ENCODE data around the gene GPR137B. TPM values are rescaled to one million over a fixed set of nuclear protein-coding genes. Genes with fewer than 3 reads are reported as not detected.
A peak's percentile ranks its signal among the peaks of the same experiment; 100 is the strongest.

Gene GPR137B
- total and polyA plus RNA-seq, 7 donors: 0.60 to 1.9 (median 1.5) TPM

GRCh38 chr1:236240675-236241074 is 98.3 kb downstream of the GPR137B start:
- WGBS, 3 donors: 96 to 97% (median 97%) methylated on average over 3 of the region's 3 CpGs
- Histone ChIP-seq H3K36me3 (ENCODE audit: insufficient read depth in 1 of 2, low read depth in 1 of 2) (peaks cover 0 to 12% of the 10 kb centered on the region in 2 donors), H3K27ac (no peak overlapping the region), H3K4me3 (no peak overlapping the region), H3K9me3 (no peaks in the 10 kb centered on the region), H3K27me3 (ENCODE audit: insufficient read depth in 3 of 3, low read length in 2 of 3) (no peaks in the 10 kb centered on the region), H3K4me1 (no peaks in the 10 kb centered on the region)
- TF ChIP-seq, protein P1, sequence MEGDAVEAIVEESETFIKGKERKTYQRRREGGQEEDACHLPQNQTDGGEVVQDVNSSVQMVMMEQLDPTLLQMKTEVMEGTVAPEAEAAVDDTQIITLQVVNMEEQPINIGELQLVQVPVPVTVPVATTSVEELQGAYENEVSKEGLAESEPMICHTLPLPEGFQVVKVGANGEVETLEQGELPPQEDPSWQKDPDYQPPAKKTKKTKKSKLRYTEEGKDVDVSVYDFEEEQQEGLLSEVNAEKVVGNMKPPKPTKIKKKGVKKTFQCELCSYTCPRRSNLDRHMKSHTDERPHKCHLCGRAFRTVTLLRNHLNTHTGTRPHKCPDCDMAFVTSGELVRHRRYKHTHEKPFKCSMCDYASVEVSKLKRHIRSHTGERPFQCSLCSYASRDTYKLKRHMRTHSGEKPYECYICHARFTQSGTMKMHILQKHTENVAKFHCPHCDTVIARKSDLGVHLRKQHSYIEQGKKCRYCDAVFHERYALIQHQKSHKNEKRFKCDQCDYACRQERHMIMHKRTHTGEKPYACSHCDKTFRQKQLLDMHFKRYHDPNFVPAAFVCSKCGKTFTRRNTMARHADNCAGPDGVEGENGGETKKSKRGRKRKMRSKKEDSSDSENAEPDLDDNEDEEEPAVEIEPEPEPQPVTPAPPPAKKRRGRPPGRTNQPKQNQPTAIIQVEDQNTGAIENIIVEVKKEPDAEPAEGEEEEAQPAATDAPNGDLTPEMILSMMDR (IDR thresholded peaks at IDR 0.05): no peak
- DNase-seq (no peak), ATAC-seq (no peak)
- intact Hi-C loops (cut with DNase I): no loop called here

DNA sequence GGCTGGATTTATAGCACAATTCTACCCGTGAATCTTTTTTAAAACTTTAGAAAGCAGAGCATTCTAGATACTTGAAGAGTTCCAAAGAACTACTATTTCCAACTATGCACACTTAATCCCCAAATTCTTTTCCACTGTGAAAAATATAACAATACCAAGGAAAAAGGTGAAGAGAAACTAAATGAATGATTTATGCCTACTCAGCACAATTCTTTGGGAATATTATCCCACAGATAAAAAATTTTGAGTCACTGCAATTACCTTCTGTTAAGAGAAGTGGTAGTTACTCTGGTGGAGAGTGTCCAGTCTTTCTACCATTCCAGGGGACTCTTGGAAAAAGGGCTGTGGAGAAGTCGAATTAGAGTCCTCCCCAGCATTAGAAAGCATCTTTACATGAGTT is 100.2 kb downstream of the GPR137B start:
- Histone ChIP-seq H3K4me3 (no peak overlapping the region), H3K27ac (no peak overlapping the region), H3K36me3 (ENCODE audit: insufficient read depth in 1 of 2, low read depth in 1 of 2) (peaks cover 0 to 4% of the 10 kb centered on the region in 2 donors), H3K9me3 (no peaks in the 10 kb centered on the region), H3K27me3 (ENCODE audit: insufficient read depth in 3 of 3, low read length in 2 of 3) (no peaks in the 10 kb centered on the region), H3K4me1 (no peaks in the 10 kb centered on the region)
- no peak for DNase-seq
- no peak for ATAC-seq
- TF ChIP-seq, protein P1 (IDR thresholded peaks at IDR 0.05): no peak
- intact Hi-C loops (cut with DNase I): no loop called here
- WGBS, 3 donors: 86 to 91% (median 91%) methylated on average over 2 of the region's 2 CpGs

- no peaks in the 10 kb centered on the region for H3K9me3 ChIP-seq
- WGBS, 3 donors: 97 to 98% (median 98%) methylated on average over 3 of the region's 3 CpGs
- peaks cover 0 to 4% of the 10 kb centered on the region in 2 donors for H3K36me3 ChIP-seq (ENCODE audit: insufficient read depth in 1 of 2, low read depth in 1 of 2)
- DNase-seq (no peak), ATAC-seq (no peak)
- H3K4me3 ChIP-seq: no peak overlapping the region
- intact Hi-C loops (cut with DNase I): no loop called here
- TF ChIP-seq, protein P1 (IDR thresholded peaks at IDR 0.05): no peak
- no peak overlapping the region for H3K27ac ChIP-seq
- H3K27me3 ChIP-seq (ENCODE audit: insufficient read depth in 3 of 3, low read length in 2 of 3): no peaks in the 10 kb centered on the region
- peaks cover 8% of the 10 kb centered on the region for H3K4me1 ChIP-seq
These were observed 104.9 kb downstream of the GPR137B start for GRCh38 chr1:236247286-236247685.

DNA sequence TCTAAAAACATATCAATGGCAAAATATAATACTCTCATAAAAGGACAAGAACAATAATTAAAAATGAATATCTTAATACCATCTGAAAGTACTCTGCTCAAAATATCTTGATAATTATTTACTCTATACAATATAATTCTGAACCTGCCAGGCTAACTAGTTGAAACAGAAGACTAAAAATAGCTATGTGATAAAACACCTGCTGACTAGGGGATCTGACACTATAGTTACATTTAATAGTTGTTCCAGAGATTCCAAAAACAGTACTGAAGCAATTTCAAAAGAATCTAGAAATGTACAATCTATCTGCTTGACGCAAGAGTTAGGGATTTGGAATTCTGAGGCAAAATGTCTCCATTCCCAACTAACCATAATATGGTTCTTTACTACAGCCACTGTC is 109.2 kb downstream of the GPR137B start:
- Histone ChIP-seq H3K27ac (no peak overlapping the region), H3K9me3 (no peaks in the 10 kb centered on the region), H3K4me3 (no peak overlapping the region), H3K27me3 (ENCODE audit: insufficient read depth in 3 of 3, low read length in 2 of 3) (no peaks in the 10 kb centered on the region), H3K4me1 (peaks cover 8% of the 10 kb centered on the region), H3K36me3 (ENCODE audit: insufficient read depth in 1 of 2, low read depth in 1 of 2) (no peaks in the 10 kb centered on the region)
- DNase-seq: no peak
- WGBS, 3 donors: 26 to 52% (median 50%) methylated on average over 1 of the region's 1 CpG
- intact Hi-C loops (cut with DNase I): no loop called here
- TF ChIP-seq, protein P1 (IDR thresholded peaks at IDR 0.05): no peak
- ATAC-seq: peak in 3 of 4 donors; percentile 46 to 78 (median 48)

- Histone ChIP-seq H3K36me3 (ENCODE audit: insufficient read depth in 1 of 2, low read depth in 1 of 2) (no peaks in the 10 kb centered on the region), H3K4me3 (no peak overlapping the region), H3K27me3 (ENCODE audit: insufficient read depth in 3 of 3, low read length in 2 of 3) (no peaks in the 10 kb centered on the region), H3K9me3 (peaks cover 4% of the 10 kb centered on the region), H3K4me1 (peaks cover 8% of the 10 kb centered on the region), H3K27ac (no peak overlapping the region)
- TF ChIP-seq, protein P1 (IDR thresholded peaks at IDR 0.05): no peak
- intact Hi-C loops (cut with DNase I): no loop called here
- 88 to 91% (median 91%) methylated on average over 1 of the region's 1 CpG for WGBS, 3 donors
- DNase-seq: no peak
- ATAC-seq: no peak
These were observed 110.8 kb downstream of the GPR137B start for GRCh38 chr1:236253119-236253518.
